GM12872 (cell line): Measurements from ENCODE around the gene PLP2.

Source experiments
- CTCF ChIP-seq: IDR thresholded peaks from 3 replicates; pipeline ENCODE4 v1.5.1; 2011; ENCODE audit warnings: low read depth, mild to moderate bottlenecking, low read length, moderate library complexity; ENCODE audit not compliant: insufficient read depth

The PLP2 gene

DNA sequence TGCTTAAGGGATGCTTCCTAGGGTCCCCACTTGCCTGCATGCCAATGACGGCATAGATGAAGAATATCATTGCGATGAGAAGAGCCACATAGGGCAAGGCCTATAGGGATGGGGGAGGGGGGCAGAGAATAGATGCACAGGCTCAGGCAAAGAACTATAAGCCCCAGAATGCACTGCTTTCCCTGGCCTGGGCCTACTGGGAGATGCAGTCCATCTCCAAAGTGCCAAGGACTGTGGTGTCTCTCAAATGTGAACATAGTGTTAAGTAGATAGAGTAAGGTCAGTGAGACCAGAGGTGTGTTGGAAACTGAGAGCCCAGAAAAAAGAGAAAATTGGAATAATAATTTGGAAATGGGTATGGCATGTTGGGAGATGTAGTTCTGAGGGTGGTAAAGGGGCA, 40.5 kb downstream of the PLP2 start:
- no peak for TF ChIP-seq CTCF

DNA sequence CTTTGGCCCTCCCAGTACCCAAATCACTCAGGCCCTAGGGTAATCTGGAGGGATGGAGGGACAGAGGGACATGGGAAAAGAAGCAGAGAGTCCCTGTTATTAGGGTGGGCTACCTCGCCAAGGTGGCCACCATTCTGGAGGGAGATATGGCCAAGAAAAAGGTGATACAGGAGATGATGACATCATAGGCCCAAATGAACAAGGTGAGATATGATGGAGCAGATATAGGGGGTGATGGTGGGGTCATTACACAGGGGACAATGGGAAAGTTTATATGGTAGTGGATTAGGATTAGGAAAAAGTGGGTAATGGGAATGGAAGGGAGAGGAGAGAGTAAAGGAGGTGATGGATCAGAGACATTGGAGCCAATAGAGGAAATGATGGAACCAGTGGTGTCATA, 41.2 kb downstream of the PLP2 start:
- TF ChIP-seq CTCF, result no peak

- no peak for TF ChIP-seq CTCF
These were observed 42.7 kb downstream of the PLP2 start for GRCh38 chrX:49214416-49214815.

DNA sequence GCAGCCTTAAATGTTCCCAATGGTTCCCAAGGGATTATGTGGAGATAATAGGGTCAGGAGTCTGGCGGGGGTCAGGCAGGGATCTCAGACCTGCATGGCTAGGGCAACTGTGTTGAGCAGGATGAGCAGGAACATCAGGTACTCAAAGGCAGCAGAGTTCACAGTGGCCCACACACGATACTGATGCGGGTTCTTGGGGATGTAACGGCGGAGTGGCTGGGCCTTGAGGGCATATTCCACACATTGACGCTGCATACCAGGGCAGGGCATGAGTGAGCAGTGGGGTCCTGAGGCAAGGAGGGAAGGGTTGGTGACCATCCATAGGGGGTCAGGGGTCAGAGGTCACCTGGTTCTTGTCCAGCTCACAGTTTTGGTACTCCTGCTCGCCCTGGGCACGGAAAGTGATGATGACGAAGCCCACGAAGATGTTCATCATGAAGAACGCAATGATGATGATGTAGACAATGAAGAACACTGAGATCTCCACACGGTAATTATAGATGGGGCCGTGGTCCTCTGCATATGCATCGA, 43.4 kb downstream of the PLP2 start:
- TF ChIP-seq CTCF, result no peak

- no peak for TF ChIP-seq CTCF
These were observed 48.4 kb downstream of the PLP2 start for GRCh38 chrX:49220100-49220499.

- TF ChIP-seq CTCF, result no peak
These were observed 50.2 kb downstream of the PLP2 start for GRCh38 chrX:49221868-49222267.
